ENCODE measurements around the gene B4GALT3.

Gene B4GALT3

GRCh38 chr1:161164901-161165610 lies 12.3 kb downstream of the B4GALT3 start:
- H3K4me3 ChIP-seq, result peak overlapping the region; percentile 90
- no peak for DNase-seq (ENCODE audit: low read depth, low spot score)
- TF ChIP-seq FOXP2 (optimal IDR thresholded peaks at IDR 0.05; ENCODE audit: control extremely low read depth, extremely low read length, insufficient read depth) (no peak), POLR2AphosphoS5 (IDR thresholded peaks at IDR 0.05; ENCODE audit: borderline replicate concordance, low read depth, low read length) (no peak), EZH2 (IDR thresholded peaks at IDR 0.05) (no peak)
- peak overlapping the region; percentile 66 for H3K9ac ChIP-seq (ENCODE audit: insufficient read length)
- H3K36me3 ChIP-seq (ENCODE audit: insufficient read depth, low read length), result peaks cover 25% of the 10 kb centered on the region; the same call in 1 of the 2 replicates
- no peak overlapping the region for H3K27ac ChIP-seq
- H3K9me3 ChIP-seq (ENCODE audit: low read depth, low read length), result no peaks in the 10 kb centered on the region

- H3K27ac ChIP-seq, result no peak overlapping the region
- no peak for TF ChIP-seq EZH2 (IDR thresholded peaks at IDR 0.05)
- no peak for TF ChIP-seq FOXP2 (optimal IDR thresholded peaks at IDR 0.05; ENCODE audit: control extremely low read depth, extremely low read length, insufficient read depth)
- TF ChIP-seq POLR2AphosphoS5 (IDR thresholded peaks at IDR 0.05; ENCODE audit: borderline replicate concordance, low read depth, low read length), result no peak
These were observed 13.5 kb downstream of the B4GALT3 start for GRCh38 chr1:161163793-161164192.

GRCh38 chr1:161162806-161163205 lies 14.5 kb downstream of the B4GALT3 start:
- no peak overlapping the region for H3K9ac ChIP-seq (ENCODE audit: insufficient read length)
- H3K9me3 ChIP-seq (ENCODE audit: low read depth, low read length), result no peaks in the 10 kb centered on the region
- no peak for DNase-seq (ENCODE audit: low read depth, low spot score)
- H3K36me3 ChIP-seq (ENCODE audit: insufficient read depth, low read length), result peaks cover 30% of the 10 kb centered on the region; the same call in 1 of the 2 replicates
- no peak overlapping the region for H3K4me3 ChIP-seq
- TF ChIP-seq EZH2 (IDR thresholded peaks at IDR 0.05) (no peak), POLR2AphosphoS5 (IDR thresholded peaks at IDR 0.05; ENCODE audit: borderline replicate concordance, low read depth, low read length) (no peak), FOXP2 (optimal IDR thresholded peaks at IDR 0.05; ENCODE audit: control extremely low read depth, extremely low read length, insufficient read depth) (no peak)
- no peak overlapping the region for H3K27ac ChIP-seq

More at GRCh38 chr1:161163793-161164192, 13.5 kb downstream of the B4GALT3 start:
- Histone ChIP-seq H3K9me3 (ENCODE audit: low read depth, low read length) (no peaks in the 10 kb centered on the region), H3K36me3 (ENCODE audit: insufficient read depth, low read length) (peaks cover 25% of the 10 kb centered on the region; the same call in 1 of the 2 replicates), H3K9ac (ENCODE audit: insufficient read length) (no peak overlapping the region), H3K4me3 (no peak overlapping the region)
- DNase-seq (ENCODE audit: low read depth, low spot score), result no peak

GRCh38 chr1:161162052-161162451 lies 15.3 kb downstream of the B4GALT3 start:
- H3K4me3 ChIP-seq, result no peak overlapping the region
- no peaks in the 10 kb centered on the region for H3K9me3 ChIP-seq (ENCODE audit: low read depth, low read length)
- DNase-seq (ENCODE audit: low read depth, low spot score), result no peak
- H3K9ac ChIP-seq (ENCODE audit: insufficient read length), result no peak overlapping the region
- TF ChIP-seq POLR2AphosphoS5 (IDR thresholded peaks at IDR 0.05; ENCODE audit: borderline replicate concordance, low read depth, low read length) (no peak), FOXP2 (optimal IDR thresholded peaks at IDR 0.05; ENCODE audit: control extremely low read depth, extremely low read length, insufficient read depth) (no peak)
- no peak overlapping the region for H3K27ac ChIP-seq
- H3K36me3 ChIP-seq (ENCODE audit: insufficient read depth, low read length), result peaks cover 30% of the 10 kb centered on the region; the same call in 1 of the 2 replicates

- H3K9ac ChIP-seq (ENCODE audit: insufficient read length), result no peak overlapping the region
- DNase-seq (ENCODE audit: low read depth, low spot score), result no peak
- TF ChIP-seq EZH2 (IDR thresholded peaks at IDR 0.05) (no peak), POLR2AphosphoS5 (IDR thresholded peaks at IDR 0.05; ENCODE audit: borderline replicate concordance, low read depth, low read length) (no peak), FOXP2 (optimal IDR thresholded peaks at IDR 0.05; ENCODE audit: control extremely low read depth, extremely low read length, insufficient read depth) (no peak)
These were observed 15.7 kb downstream of the B4GALT3 start for GRCh38 chr1:161161652-161162051.

GRCh38 chr1:161160671-161161145 lies 16.6 kb downstream of the B4GALT3 start:
- Histone ChIP-seq H3K36me3 (ENCODE audit: insufficient read depth, low read length) (peaks cover 30% of the 10 kb centered on the region; the same call in 1 of the 2 replicates), H3K4me3 (no peak overlapping the region), H3K9ac (ENCODE audit: insufficient read length) (no peak overlapping the region), H3K9me3 (ENCODE audit: low read depth, low read length) (no peaks in the 10 kb centered on the region), H3K27ac (no peak overlapping the region)
- no peak for DNase-seq (ENCODE audit: low read depth, low spot score)
- no peak for TF ChIP-seq FOXP2 (optimal IDR thresholded peaks at IDR 0.05; ENCODE audit: control extremely low read depth, extremely low read length, insufficient read depth)
- TF ChIP-seq POLR2AphosphoS5 (IDR thresholded peaks at IDR 0.05; ENCODE audit: borderline replicate concordance, low read depth, low read length), result no peak
- TF ChIP-seq EZH2 (IDR thresholded peaks at IDR 0.05), result no peak

More at GRCh38 chr1:161161652-161162051, 15.7 kb downstream of the B4GALT3 start:
- Histone ChIP-seq H3K36me3 (ENCODE audit: insufficient read depth, low read length) (peaks cover 30% of the 10 kb centered on the region; the same call in 1 of the 2 replicates), H3K9me3 (ENCODE audit: low read depth, low read length) (no peaks in the 10 kb centered on the region), H3K4me3 (no peak overlapping the region), H3K27ac (no peak overlapping the region)

GRCh38 chr1:161159913-161160243 lies 17.4 kb downstream of the B4GALT3 start:
- H3K4me3 ChIP-seq, result peak overlapping the region; percentile 88
- H3K9ac ChIP-seq (ENCODE audit: insufficient read length), result peak overlapping the region; percentile 95
- no peak for DNase-seq (ENCODE audit: low read depth, low spot score)
- no peak for TF ChIP-seq FOXP2 (optimal IDR thresholded peaks at IDR 0.05; ENCODE audit: control extremely low read depth, extremely low read length, insufficient read depth)
- no peak for TF ChIP-seq POLR2AphosphoS5 (IDR thresholded peaks at IDR 0.05; ENCODE audit: borderline replicate concordance, low read depth, low read length)
- H3K36me3 ChIP-seq (ENCODE audit: insufficient read depth, low read length), result peaks cover 30% of the 10 kb centered on the region; the same call in 1 of the 2 replicates
- no peaks in the 10 kb centered on the region for H3K9me3 ChIP-seq (ENCODE audit: low read depth, low read length)
- H3K27ac ChIP-seq, result no peak overlapping the region

GRCh38 chr1:161159087-161159912 lies 18.0 kb downstream of the B4GALT3 start, which contains the start of gene USP21:
Gene USP21 (plus strand): TSS chr1:161159500. CDS start chr1:161160641, 1,141 bp downstream.
- peak within 1 kb of the TSS; percentile 88 for H3K4me3 ChIP-seq
- H3K27ac ChIP-seq, result no peak within 1 kb of the TSS
- no peak for DNase-seq (ENCODE audit: low read depth, low spot score)
- peaks cover 28% of the 10 kb centered on the region; the same call in 1 of the 2 replicates for H3K36me3 ChIP-seq (ENCODE audit: insufficient read depth, low read length)
- H3K9ac ChIP-seq (ENCODE audit: insufficient read length), result peak within 1 kb of the TSS; percentile 95
- TF ChIP-seq EZH2 (IDR thresholded peaks at IDR 0.05) (no peak), POLR2AphosphoS5 (IDR thresholded peaks at IDR 0.05; ENCODE audit: borderline replicate concordance, low read depth, low read length) (peak; percentile 89)
- no peaks in the 10 kb centered on the region for H3K9me3 ChIP-seq (ENCODE audit: low read depth, low read length)
